HG03342 (cell line): ENCODE results near the gene PNKD.

Experiments used
- ATAC-seq: cut with Tn5 transposase; IDR thresholded peaks from one replicate; pipeline ENCODE4 v1.9.1; 2021; ENCODE audit warnings: mild to moderate bottlenecking, moderate library complexity; ENCODE audit not compliant: unreplicated experiment

The PNKD gene

DNA sequence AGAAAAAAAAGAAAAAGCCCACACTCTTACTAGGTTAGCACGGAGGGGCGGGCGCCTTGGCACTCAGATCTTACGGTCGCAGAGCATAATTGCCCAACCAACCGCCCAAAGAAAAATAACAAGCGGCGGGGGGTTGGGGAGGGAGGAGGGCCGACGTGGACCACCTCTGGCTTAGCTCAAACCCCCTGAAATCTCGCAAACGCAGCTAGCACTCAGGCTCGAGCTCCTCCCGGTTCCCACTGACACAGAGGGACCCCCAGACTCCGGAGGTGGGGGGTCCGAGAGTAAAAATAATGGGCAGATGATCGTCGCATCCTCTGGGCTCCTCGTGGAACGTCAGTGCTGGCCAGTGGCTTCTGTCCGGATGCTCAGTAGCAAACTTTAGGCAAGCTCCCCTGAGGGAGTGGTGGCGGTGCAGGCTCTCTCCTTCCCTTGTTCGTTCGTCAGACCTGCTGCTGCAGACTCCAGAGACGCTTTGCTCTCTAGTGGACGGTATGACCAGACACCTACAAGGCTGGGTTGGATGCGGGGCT is 98.4 kb downstream of the PNKD start:
- ATAC-seq: no peak

DNA sequence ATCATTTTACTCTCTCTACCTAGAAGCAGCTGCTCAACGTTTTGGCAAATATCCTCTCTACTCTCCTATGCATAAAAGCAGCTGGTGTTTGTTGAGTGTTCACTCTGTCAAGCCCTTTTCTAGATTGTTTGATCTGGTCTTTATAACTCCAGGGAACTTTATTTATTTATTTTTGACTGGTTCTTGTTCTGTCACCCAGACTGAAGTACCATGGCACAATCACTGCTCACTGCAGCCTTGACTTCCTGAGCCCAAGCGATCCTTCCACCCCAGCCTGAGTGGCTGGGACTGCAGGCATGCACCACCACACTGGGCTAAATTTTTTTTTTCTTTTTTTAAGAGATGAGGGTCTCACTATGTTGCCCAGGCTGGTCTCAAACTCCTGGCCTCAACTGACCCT is 99.0 kb downstream of the PNKD start:
- no peak for ATAC-seq

DNA sequence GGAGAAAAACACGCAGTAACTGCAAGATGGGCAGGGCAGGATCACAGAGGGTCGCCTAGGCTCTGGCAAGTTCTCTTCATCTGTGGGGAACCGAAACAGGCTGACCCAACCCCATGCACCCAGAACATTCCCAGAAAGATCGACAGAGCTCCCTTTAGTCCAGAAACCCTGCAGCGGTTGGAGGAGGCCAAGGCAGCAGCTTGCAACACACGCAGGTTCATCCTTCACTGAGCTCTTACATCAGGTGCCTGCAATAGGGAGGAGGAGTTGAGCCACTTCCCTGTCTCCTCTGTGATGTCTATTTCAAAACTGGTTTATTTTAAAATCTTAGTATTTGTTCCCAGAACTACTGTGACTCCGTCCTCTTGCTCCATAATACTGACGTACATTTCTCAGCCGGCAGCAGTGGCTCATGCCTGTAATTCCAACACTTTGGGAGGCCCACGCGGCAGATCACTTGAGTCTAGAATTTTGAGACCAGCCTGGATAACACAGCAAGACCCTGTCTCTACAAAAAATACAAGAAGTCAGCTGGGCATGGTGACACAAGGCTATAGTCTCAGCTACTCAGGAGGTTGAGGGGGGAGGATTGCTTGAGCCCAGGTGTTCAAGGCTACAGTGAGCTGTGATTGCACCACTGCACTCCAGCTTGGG is 100.2 kb downstream of the PNKD start:
- no peak for ATAC-seq

DNA sequence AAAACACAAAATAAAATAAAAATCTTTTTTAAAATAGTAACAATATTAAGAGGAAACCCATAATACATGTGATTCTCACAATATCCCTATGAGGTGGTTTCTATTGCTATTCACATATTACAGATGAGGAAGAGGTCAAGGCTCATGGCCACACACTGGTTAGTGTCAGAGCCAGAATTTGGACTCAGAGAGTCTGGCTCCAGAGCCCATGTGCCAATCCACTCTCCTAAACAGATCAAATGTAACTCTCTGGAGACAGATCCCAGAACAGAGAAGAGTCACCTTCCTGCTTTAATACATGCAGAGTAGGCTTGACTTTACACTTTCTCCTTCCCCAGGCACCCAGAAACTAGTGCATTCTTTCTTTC is 101.6 kb downstream of the PNKD start:
- no peak for ATAC-seq

DNA sequence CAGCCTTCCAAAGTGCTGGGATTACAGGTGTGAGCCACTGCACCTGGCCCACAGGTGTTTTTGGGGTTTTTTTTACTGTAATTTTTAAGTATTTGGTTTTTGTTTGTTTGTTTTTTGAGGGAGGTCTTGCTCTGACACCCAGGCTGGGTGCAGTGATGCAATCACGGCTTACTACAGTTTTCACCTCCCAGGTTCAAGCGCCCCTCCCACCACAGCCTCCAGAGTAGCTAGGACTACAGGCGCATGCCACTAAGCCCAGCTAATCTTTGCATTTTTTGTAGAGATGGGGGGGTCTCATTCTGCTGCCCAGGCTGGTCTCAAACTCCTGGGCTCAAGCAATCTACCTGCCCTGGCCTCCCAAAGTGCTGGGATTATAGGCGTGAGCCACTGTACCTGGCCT is 104.5 kb downstream of the PNKD start:
- no peak for ATAC-seq

DNA sequence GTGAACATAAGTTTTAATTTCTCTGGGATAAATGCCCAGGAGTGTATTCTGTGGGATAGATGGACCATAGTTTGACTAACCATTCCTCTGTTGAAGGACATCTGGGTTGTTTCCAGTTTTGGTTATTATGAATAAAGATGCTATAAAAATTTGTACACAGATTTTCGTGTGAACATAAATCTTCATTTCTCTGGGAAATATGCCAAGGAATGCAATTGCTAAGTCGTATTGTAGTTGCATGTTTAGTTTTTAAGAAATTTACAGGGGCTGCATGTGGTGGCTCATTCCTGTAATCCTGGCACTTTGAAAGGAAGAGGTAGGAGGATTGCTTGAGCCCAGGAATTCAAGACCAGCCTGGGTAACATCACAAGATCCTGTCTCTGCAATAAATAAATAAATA is 104.9 kb downstream of the PNKD start:
- no peak for ATAC-seq

DNA sequence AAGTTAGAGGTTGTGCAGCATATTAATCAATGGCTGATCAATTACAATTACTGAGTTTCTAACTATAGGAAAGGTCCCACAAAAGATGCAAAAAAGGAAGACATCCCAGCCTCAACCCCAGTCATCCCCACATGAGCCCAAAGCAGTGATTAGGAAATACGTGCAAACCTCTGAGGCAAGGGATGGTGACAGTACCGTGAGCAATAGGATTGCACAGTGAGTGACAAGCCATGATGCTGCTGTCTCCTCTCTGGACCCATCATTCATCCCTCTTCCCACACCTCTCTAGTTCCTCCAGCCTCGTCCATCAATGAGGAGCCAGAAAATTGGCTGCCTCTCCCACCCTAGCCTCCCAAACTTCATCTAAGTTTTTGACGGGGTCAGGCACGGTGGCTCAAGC is 107.7 kb downstream of the PNKD start:
- ATAC-seq: no peak

DNA sequence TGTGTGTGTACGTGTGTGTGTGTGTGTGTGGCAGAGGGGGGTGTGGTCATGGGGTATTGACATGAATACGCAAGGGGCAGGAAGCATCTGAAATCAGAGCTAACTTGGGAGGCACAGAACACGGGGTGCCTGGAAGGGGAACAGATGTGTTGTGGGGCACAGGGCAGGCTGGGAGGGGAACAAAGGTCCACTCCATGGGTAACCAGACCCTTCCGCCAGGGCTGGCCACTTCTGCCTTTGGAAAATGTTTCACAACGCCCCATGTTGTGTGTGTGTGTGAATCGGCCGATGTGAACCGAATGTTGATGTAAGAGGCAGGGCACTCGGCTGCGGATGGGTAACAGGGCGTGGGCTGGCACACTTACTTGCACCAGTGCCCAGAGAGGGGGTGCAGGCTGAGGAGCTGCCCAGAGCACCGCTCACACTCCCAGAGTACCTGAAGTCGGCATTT is 111.6 kb downstream of the PNKD start, which contains the start of gene SLC11A1:
TSS of gene SLC11A1 (plus strand) at position 358 of the 451 bp plus-strand sequence. CDS start 96 bp downstream, outside the sequence.
- no peak for ATAC-seq

DNA sequence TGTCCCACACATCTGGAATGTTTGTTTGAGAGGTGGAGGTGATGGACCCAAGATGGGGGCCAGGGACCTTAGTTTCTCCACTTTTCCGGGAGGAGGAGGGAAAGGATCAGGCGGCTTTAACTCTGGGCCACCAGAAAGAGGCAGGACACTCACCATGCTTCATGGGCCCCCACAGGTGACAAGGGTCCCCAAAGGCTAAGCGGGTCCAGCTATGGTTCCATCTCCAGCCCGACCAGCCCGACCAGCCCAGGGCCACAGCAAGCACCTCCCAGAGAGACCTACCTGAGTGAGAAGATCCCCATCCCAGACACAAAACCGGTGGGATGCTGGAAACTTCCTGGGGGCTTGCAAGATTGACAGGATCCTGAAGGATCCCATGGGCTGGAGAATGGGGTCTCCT is 112.5 kb downstream of the PNKD start:
- ATAC-seq: no peak

DNA sequence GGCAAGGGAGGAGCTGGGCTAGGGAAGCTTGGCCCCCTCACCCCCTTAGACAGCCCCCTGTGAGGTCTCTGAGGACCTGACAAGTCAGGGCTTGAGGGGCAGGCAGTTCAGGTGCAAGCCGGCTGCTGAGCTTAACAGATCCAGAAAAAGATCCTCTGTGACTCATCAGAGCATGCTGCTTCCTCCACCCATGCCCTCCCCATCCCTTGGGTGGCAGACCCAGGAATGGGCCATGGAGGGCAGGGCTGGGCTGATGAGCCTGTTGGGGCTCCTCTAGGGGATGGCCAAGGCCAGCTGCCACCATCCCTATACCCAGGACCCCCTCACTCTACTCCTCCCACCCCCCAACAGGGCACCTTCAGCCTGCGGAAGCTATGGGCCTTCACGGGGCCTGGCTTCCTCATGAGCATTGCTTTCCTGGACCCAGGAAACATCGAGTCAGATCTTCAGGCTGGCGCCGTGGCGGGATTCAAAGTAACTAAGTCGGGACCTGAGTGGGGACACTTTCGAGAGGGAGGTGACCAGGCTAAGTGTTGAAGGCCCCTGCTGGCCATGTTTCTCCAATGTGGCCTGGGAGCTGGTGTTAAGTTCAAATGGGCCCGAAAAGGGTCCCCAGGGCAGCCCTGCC is 113.7 kb downstream of the PNKD start:
- no peak for ATAC-seq

DNA sequence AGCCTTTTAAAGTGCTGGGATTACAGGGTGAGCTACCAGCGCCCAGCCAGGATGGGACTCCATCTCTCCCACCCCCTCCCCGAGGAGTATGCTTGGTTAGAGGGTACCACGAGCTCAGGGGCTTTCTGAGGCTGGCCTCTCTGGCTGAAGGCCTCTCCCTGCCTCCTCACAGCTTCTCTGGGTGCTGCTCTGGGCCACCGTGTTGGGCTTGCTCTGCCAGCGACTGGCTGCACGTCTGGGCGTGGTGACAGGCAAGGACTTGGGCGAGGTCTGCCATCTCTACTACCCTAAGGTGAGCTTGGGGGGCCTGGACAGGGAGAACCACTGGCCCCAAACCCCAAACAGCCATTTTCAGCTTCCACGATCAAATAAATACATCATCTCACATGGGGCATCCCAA is 114.7 kb downstream of the PNKD start:
- no peak for ATAC-seq

DNA sequence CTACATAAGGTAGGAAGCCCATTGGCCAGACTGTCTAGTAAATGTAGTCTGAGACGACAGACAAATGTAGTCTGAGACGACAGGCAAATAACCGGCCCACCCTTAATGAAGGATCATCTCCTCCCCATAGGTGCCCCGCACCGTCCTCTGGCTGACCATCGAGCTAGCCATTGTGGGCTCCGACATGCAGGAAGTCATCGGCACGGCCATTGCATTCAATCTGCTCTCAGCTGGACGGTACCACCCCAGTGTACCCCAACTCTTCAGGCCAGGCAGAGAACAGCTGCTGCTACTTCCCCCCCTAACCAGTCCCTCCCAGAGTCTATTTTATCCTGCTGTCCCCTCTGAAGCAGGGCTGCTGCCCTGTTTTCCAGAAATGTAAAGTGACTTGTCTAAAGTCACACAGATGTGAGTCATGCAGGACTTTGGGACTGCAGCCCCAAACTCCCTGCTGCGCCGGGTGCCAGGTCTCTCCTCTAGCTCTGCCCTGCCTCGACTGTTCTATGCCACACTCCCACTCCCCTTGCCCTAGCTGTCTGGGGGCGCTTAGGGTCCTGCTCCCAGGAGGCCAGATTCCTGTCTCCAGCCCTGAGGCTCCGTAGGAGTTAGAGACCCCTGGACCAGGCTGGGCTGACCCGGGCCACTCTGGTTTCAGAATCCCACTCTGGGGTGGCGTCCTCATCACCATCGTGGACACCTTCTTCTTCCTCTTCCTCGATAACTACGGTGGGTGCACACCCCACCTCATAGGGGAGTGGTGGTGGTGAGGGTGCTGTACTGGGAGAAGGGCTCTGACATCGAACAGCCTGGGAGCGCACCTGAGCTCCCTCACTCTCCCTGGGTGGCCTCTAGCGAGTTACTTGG is 116.4 kb downstream of the PNKD start:
- ATAC-seq: no peak

DNA sequence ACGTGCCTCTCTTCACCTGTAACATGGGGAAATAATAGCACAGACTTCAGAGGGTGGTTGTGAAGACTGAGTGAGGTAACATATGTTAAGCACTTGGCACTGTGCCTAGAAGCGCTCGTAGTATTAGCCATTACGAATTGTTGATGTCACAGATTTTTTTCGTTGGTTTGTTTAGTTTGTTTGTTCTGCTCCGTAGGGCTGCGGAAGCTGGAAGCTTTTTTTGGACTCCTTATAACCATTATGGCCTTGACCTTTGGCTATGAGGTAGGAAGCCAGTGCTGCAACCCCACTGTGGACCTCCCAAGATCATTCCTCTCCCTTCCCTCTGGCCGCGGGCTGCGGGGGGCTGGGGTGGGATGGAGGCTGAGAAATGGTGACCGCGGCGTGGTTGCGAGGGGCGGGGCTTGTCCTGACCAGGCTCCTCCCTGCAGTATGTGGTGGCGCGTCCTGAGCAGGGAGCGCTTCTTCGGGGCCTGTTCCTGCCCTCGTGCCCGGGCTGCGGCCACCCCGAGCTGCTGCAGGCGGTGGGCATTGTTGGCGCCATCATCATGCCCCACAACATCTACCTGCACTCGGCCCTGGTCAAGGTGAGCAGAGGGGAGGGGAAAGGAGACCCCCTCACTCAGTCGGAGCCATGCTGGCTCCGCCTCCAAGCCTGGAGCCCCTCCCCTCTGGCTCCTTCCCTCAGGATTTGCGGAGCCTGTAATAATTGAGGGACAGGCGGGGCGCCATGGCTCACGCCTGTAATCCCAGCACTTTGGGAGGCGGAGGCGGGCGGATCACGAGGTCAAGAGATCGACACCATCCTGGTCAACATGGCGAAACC is 117.3 kb downstream of the PNKD start:
- ATAC-seq: no peak

DNA sequence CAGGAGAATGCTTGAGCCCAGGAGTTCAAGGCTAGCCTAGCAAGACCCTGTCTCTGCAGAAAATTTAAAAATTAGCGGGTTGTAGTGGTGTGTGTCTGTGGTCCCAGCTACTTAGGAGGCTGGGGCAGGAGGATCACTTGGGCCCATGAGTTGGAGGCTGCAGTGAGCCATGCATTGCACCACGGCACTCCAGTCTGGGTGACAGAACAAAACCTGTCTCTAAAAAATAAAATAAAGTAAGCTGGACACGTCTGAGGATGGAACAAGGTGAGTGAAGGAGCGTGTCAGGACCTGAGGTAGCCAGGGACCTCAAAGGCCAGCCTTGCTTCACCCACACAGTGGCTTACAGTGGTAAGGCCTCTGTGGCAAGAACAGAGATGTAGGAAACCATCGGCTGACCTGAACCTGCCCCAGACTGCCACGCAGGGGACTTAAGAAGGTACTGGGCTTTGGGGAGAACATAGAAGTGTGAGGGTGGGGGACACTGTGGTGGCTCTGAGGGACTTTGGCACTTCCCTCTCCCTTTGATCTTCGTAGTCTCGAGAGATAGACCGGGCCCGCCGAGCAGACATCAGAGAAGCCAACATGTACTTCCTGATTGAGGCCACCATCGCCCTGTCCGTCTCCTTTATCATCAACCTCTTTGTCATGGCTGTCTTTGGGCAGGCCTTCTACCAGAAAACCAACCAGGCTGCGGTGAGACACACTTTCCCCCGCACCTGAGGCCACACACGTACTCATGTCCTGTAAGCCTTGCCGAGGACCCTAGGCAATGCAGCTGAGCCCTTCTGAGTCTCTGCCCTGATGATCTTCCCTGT is 119.2 kb downstream of the PNKD start:
- ATAC-seq: no peak

DNA sequence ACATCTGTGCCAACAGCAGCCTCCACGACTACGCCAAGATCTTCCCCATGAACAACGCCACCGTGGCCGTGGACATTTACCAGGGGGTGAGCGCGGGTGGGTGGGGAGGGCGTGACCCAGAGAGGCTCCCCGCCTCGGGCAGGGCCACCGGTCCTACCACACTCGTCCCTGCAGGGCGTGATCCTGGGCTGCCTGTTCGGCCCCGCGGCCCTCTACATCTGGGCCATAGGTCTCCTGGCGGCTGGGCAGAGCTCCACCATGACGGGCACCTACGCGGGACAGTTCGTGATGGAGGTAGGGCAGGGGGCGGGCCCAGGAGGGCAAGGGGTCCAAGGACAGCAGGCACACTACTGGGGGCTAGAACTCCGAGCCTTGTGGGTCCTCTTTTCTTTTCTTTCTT is 120.9 kb downstream of the PNKD start:
- no peak for ATAC-seq

DNA sequence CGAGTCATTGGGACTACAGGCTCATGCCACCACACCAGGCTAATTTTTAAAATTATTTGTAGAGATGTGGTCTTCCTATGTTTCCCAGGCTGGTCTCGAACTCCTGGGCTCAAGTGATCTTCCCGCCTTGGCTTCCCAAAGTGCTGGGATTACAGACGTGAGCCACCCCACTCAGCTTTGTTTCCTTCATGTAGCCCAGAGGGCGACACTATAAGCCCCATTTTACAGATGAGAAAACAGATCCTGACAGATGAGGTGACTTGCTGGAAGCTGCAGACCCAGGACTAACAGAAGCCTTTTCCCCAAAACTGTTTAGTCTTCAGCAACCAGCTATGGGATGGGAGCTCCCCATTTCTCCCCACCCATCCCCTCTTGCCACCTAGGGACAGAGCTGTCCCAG is 122.1 kb downstream of the PNKD start:
- ATAC-seq: no peak

DNA sequence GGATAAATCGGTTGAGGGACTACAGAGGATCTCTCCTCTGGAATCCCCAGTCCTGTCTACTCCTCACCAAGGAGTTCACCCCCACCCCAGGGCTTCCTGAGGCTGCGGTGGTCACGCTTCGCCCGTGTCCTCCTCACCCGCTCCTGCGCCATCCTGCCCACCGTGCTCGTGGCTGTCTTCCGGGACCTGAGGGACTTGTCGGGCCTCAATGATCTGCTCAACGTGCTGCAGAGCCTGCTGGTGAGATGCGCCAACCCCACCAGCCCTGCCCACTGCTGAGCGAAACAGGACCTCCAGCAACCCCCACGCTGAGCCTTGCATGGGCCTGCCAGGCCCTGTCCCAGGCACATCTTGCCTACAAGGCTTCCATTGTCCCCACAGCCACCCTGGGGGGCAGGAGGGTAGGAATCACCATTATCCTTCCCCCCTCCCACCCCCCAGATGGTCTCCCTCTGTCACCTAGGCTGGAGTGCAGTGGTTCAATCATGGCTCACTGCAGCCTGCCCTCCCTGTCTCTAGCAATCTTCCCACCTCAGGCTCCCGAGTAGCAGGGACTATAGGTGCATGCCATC is 122.7 kb downstream of the PNKD start:
- no peak for ATAC-seq

DNA sequence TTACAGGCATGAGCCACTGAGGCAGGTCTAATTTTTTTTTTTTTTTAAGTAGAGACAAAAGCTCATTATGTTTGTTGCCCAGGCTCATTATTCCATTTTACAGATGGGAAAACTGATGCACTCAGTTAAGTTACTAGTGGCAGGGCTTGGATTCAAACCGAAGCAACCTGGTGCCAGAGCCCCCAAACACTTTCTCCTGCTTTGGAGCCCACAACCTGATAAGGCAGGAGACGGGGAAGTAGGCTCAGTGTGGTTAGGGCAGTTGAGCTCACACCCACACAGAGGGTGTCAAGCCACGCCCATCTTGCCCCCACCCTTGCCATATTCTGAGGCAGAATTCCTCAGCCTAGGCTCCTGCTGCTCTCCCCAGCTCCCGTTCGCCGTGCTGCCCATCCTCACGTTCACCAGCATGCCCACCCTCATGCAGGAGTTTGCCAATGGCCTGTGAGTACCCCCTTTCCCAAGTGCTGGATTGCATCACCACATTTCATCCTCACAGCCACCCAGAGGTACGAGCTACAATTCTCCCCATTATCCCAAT is 123.5 kb downstream of the PNKD start:
- ATAC-seq: no peak
